Retinal pigment epithelial cell (primary cell): ENCODE data around the gene NLRP10.

Source experiments
- DNase-seq: peaks from one replicate; pipeline ENCODE4 v3.0.0-alpha.2; 2010; ENCODE audit warnings: low read depth
- H3K4me3 ChIP-seq: 2 replicates; pipeline ENCODE4 v1.5.1; 2011; ENCODE audit warnings: mild to moderate bottlenecking, low read length, control low read depth, moderate library complexity
- CTCF ChIP-seq: conservative IDR thresholded peaks from 2 replicates; pipeline ENCODE4 v1.5.1; 2011; ENCODE audit warnings: low read depth, low read length, control low read depth, inconsistent platforms

NLRP10 gene

GRCh38 chr11:7936615-7937014 is 28.6 kb downstream of the NLRP10 start:
- TF ChIP-seq CTCF = no peak
- DNase-seq = no peak
- no peak overlapping the region for H3K4me3 ChIP-seq

GRCh38 chr11:7931168-7931567 is 34.1 kb downstream of the NLRP10 start, which contains the start of gene OR10A6:
Gene OR10A6, minus strand, starts transcription at chr11:7931268. Its CDS starts 2,606 bp downstream, at chr11:7928662.
- TF ChIP-seq CTCF = no peak
- H3K4me3 ChIP-seq = no peak within 1 kb of the TSS
- no peak for DNase-seq

GRCh38 chr11:7927635-7928034 is 37.6 kb downstream of the NLRP10 start:
- DNase-seq = no peak
- TF ChIP-seq CTCF = no peak
- no peak overlapping the region for H3K4me3 ChIP-seq

- no peak for TF ChIP-seq CTCF
- no peak overlapping the region for H3K4me3 ChIP-seq
- no peak for DNase-seq
These were observed 40.7 kb downstream of the NLRP10 start for GRCh38 chr11:7924536-7924935.

GRCh38 chr11:7918141-7918540 is 47.1 kb downstream of the NLRP10 start:
- no peak for DNase-seq
- TF ChIP-seq CTCF = no peak
- H3K4me3 ChIP-seq = no peak overlapping the region
